Hepatocyte (in vitro differentiated cells): ENCODE measurements around the gene MSX2. TPM values are rescaled to one million over a fixed set of nuclear protein-coding genes. Genes with fewer than 3 reads are reported as not detected.

Experiments
- DNase-seq: peaks from one replicate; pipeline ENCODE4 v3.0.0-alpha.2; 2016; ENCODE audit warnings: low spot score
- H2AFZ ChIP-seq: fragments of 200-600 bp; sonication (generic); 2 replicates; pipeline ENCODE4 v1.6.0; 2016; ENCODE audit warnings: antibody characterized with exemption, mild to moderate bottlenecking
- H3K27ac ChIP-seq: fragments of 200-600 bp; sonication (generic); 2 replicates; pipeline ENCODE4 v1.5.1; 2016; ENCODE audit warnings: mild to moderate bottlenecking
- H3K27me3 ChIP-seq: fragments of 200-600 bp; sonication (generic); 2 replicates; pipeline ENCODE4 v1.6.1; 2016
- H3K36me3 ChIP-seq: fragments of 200-600 bp; sonication (generic); replicated peaks from 2 replicates; pipeline ENCODE4 v1.5.1; 2016; ENCODE audit warnings: low read depth; ENCODE audit not compliant: insufficient read depth
- H3K4me1 ChIP-seq: fragments of 200-600 bp; sonication (generic); 2 replicates; pipeline ENCODE4 v1.5.1; 2016; ENCODE audit warnings: mild to moderate bottlenecking, moderate library complexity; ENCODE audit not compliant: insufficient read depth
- H3K4me2 ChIP-seq: fragments of 200-600 bp; sonication (generic); 2 replicates; pipeline ENCODE4 v1.6.0; 2016
- H3K4me3 ChIP-seq: fragments of 200-600 bp; sonication (generic); 2 replicates; pipeline ENCODE4 v1.5.1; 2016; ENCODE audit warnings: mild to moderate bottlenecking
- H3K79me2 ChIP-seq: fragments of 200-600 bp; sonication (generic); 2 replicates; pipeline ENCODE4 v1.6.0; 2017; ENCODE audit warnings: mild to moderate bottlenecking
- H3K9me2 ChIP-seq: fragments of 200-600 bp; sonication (generic); replicated peaks from 2 replicates; pipeline ENCODE4 v1.6.0; 2017; ENCODE audit warnings: mild to moderate bottlenecking; ENCODE audit not compliant: insufficient read depth
- H3K9me3 ChIP-seq: fragments of 200-600 bp; sonication (generic); 2 replicates; pipeline ENCODE4 v1.5.1; 2016; ENCODE audit warnings: low read depth, mild to moderate bottlenecking
- H4K20me1 ChIP-seq: fragments of 200-600 bp; sonication (generic); 2 replicates; pipeline ENCODE4 v1.6.0; 2016; ENCODE audit warnings: mild to moderate bottlenecking; ENCODE audit not compliant: insufficient read depth, poor library complexity, severe bottlenecking
- EZH2 ChIP-seq: fragments of 200-600 bp; sonication (generic); IDR thresholded peaks from 2 replicates; pipeline ENCODE4 v1.6.1; 2016; ENCODE audit warnings: antibody characterized with exemption, mild to moderate bottlenecking, borderline replicate concordance
- EZH2phosphoT487 ChIP-seq: fragments of 200-600 bp; sonication (generic); IDR thresholded peaks from one replicate; pipeline ENCODE4 v1.6.1; 2018; ENCODE audit warnings: antibody characterized with exemption, mild to moderate bottlenecking, low read depth, moderate library complexity; ENCODE audit not compliant: unreplicated experiment, severe bottlenecking
- WGBS: methylation state at CpG from one replicate; pipeline ENCODE4 v1.1.6; 2016; ENCODE audit warnings: low lambda C conversion rate; ENCODE audit errors: missing lambda C conversion rate; 5-methylcytosine and 5-hydroxymethylcytosine counted together
- polyA plus RNA-seq: library from polyadenylated mRNA; unstranded; fragments of >200 nt; fragmentation: Nextera tagmentation; extraction: Ambion mirVana; gene quantifications from 2 replicates; pipeline ENCODE4 v1.2.1, GENCODE V29; 2016
- total RNA-seq: library from RNA; depleted of rRNA; stranded (reverse); fragments of >200 nt; gene quantifications from 2 replicates; pipeline ENCODE4 v1.2.3, GENCODE V29; 2014
- TF ChIP-seq, protein P1 (sequence below): fragments of 200-600 bp; sonication (generic); IDR thresholded peaks from 2 replicates; pipeline ENCODE4 v1.5.1; 2016; ENCODE audit warnings: antibody characterized with exemption, mild to moderate bottlenecking; ENCODE audit not compliant: poor library complexity

The MSX2 gene
- total and polyA plus RNA-seq, 2 experiments from 2014 or later = 20.7 to 28.4 TPM

DNA sequence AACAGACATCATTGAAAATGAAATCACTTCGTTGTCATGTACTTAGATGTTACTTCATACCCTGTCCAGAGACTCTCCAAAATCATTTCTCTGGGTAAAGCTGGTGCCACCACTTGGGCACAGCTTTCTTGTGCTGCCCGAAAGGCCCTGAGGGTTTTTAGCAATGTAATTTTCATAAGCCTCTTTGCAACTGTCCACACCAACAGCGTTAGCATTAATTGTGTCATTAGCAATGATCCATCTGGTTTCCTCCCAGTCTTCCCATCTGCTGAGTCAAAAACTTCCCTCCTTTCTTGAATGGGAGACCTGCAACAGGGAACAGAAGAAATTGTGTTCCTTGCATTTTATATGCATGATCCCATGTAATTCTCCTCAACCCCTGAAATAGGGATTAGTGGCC is 8.6 kb upstream of the MSX2 start:
- H3K27ac ChIP-seq = no peak overlapping the region
- H3K4me1 ChIP-seq = peaks cover 5% of the 10 kb centered on the region
- H2AFZ ChIP-seq = no peak overlapping the region
- no peaks in the 10 kb centered on the region for H4K20me1 ChIP-seq
- WGBS = 87% methylated on average over 3 of the region's 3 CpGs
- no peak overlapping the region for H3K4me2 ChIP-seq
- no peak overlapping the region for H3K4me3 ChIP-seq
- no peak for DNase-seq
- peaks cover 13% of the 10 kb centered on the region for H3K27me3 ChIP-seq
- TF ChIP-seq EZH2 = no peak
- no peak for TF ChIP-seq EZH2phosphoT487
- TF ChIP-seq, protein P1, sequence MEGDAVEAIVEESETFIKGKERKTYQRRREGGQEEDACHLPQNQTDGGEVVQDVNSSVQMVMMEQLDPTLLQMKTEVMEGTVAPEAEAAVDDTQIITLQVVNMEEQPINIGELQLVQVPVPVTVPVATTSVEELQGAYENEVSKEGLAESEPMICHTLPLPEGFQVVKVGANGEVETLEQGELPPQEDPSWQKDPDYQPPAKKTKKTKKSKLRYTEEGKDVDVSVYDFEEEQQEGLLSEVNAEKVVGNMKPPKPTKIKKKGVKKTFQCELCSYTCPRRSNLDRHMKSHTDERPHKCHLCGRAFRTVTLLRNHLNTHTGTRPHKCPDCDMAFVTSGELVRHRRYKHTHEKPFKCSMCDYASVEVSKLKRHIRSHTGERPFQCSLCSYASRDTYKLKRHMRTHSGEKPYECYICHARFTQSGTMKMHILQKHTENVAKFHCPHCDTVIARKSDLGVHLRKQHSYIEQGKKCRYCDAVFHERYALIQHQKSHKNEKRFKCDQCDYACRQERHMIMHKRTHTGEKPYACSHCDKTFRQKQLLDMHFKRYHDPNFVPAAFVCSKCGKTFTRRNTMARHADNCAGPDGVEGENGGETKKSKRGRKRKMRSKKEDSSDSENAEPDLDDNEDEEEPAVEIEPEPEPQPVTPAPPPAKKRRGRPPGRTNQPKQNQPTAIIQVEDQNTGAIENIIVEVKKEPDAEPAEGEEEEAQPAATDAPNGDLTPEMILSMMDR = no peak
- H3K9me3 ChIP-seq = no peaks in the 10 kb centered on the region
- no peaks in the 10 kb centered on the region for H3K79me2 ChIP-seq
- no peaks in the 10 kb centered on the region for H3K36me3 ChIP-seq
- no peaks in the 10 kb centered on the region for H3K9me2 ChIP-seq

- Histone ChIP-seq H3K27ac (no peak overlapping the region), H3K27me3 (peaks cover 27% of the 10 kb centered on the region), H3K4me3 (no peak overlapping the region), H2AFZ (no peak overlapping the region), H3K79me2 (no peaks in the 10 kb centered on the region), H3K9me2 (no peaks in the 10 kb centered on the region), H3K9me3 (no peaks in the 10 kb centered on the region), H3K36me3 (no peaks in the 10 kb centered on the region), H3K4me1 (peaks cover 12% of the 10 kb centered on the region), H4K20me1 (no peaks in the 10 kb centered on the region), H3K4me2 (no peak overlapping the region)
- no peak for DNase-seq
- WGBS = 22% methylated on average over 5 of the region's 5 CpGs
- TF ChIP-seq, protein P1 = no peak
- TF ChIP-seq EZH2phosphoT487 (no peak), EZH2 (no peak)
These were observed 6.4 kb upstream of the MSX2 start for GRCh38 chr5:174717826-174718455.

DNA sequence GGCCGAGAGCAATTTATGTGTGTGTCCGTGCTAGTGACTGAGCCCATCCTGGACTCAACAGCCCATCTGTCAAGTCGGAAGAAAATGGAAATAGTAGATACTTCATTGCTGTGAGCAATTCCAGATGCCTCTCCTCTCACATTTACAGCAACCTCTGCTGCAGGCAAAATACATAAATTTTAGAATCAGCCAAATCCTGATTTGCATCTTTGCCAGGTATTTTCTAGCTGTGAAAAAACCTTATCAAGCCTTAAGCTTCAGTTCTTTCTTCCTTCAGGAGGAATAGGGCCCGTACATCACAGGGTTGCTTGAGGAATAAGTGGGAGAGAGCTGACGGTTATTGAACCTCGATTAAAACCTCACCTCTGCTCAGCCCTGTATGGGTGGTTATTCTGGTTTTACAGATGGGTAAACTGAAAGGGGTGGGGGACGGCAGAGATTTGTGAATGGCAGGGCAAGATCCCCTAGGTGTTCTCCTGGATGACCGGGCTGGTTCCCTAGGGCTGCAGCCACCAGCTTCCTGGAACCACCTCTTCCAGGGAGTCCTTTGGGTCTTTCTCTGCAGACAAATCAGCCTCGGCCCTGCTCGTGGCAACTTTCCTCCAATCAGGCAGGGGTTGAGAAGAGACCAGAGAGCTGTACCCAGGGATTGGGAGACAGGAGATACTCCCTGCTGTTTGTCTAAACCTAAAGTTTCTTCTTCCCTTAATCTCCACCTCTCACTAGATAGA is 5.3 kb upstream of the MSX2 start:
- peaks cover 20% of the 10 kb centered on the region for H3K4me1 ChIP-seq
- no peaks in the 10 kb centered on the region for H3K9me3 ChIP-seq
- H3K4me2 ChIP-seq = no peak overlapping the region
- H3K79me2 ChIP-seq = no peaks in the 10 kb centered on the region
- H3K4me3 ChIP-seq = no peak overlapping the region
- TF ChIP-seq EZH2phosphoT487 (no peak), EZH2 (no peak)
- TF ChIP-seq, protein P1 = no peak
- no peaks in the 10 kb centered on the region for H3K9me2 ChIP-seq
- H3K27me3 ChIP-seq = peaks cover 27% of the 10 kb centered on the region
- H2AFZ ChIP-seq = no peak overlapping the region
- H4K20me1 ChIP-seq = no peaks in the 10 kb centered on the region
- DNase-seq = no peak
- 53% methylated on average over 10 of the region's 10 CpGs for WGBS
- H3K36me3 ChIP-seq = no peaks in the 10 kb centered on the region
- H3K27ac ChIP-seq = no peak overlapping the region
